Thymus (tissue), 11 donors: ENCODE results near the gene PRKACB. TPM values are rescaled to one million over a fixed set of nuclear protein-coding genes. Genes with fewer than 3 reads are reported as not detected.
A peak's percentile ranks its signal among the peaks of the same experiment; 100 is the strongest.

Source experiments
- DNase-seq, 9 donors: peaks; one replicate each; pipeline ENCODE4 v3.0.0-alpha.2; 2013; ENCODE audit warnings: low spot score in 9 of 9, low read depth in 6 of 9, missing footprints in 1 of 9
- H3K27ac ChIP-seq, 2 donors: one replicate each; pipeline ENCODE4 v1.5.1; 2013; ENCODE audit warnings: control low read depth in 1 of 2, low read depth in 1 of 2, low read length in 1 of 2, mild to moderate bottlenecking in 1 of 2, moderate library complexity in 1 of 2
- H3K27me3 ChIP-seq, 2 donors: one replicate each; pipeline ENCODE4 v1.5.1; 2013; ENCODE audit warnings: low read length in 1 of 2; ENCODE audit not compliant: control insufficient read depth in 2 of 2, insufficient read depth in 1 of 2
- H3K36me3 ChIP-seq, 2 donors: one replicate each; pipeline ENCODE4 v1.5.1; 2013; ENCODE audit warnings: low read length in 1 of 2, mild to moderate bottlenecking in 1 of 2, moderate library complexity in 1 of 2; ENCODE audit not compliant: control insufficient read depth in 2 of 2, insufficient read depth in 2 of 2
- H3K4me1 ChIP-seq, 2 donors: one replicate each; pipeline ENCODE4 v1.5.1; 2013; ENCODE audit warnings: low read length in 2 of 2; ENCODE audit not compliant: control insufficient read depth in 2 of 2, insufficient read depth in 2 of 2
- H3K4me3 ChIP-seq, 2 donors: one replicate each; pipeline ENCODE4 v1.5.1; 2013; ENCODE audit warnings: low read length in 2 of 2, control low read depth in 1 of 2, mild to moderate bottlenecking in 1 of 2
- H3K9me3 ChIP-seq, 2 donors: one replicate each; pipeline ENCODE4 v1.5.1; 2013; ENCODE audit warnings: low read length in 1 of 2, mild to moderate bottlenecking in 1 of 2; ENCODE audit not compliant: control insufficient read depth in 2 of 2, insufficient read depth in 1 of 2
- WGBS: extraction: QIAGEN DNeasy Blood & Tissue Kit; methylation state at CpG from one replicate; pipeline ENCODE4 v1.1.7; 2013; 5-methylcytosine and 5-hydroxymethylcytosine counted together
- polyA plus RNA-seq: library from polyadenylated mRNA; stranded (reverse); fragments of 200-250 nt; gene quantifications from one replicate; pipeline ENCODE4 v1.2.3, GENCODE V29; 2013
- total RNA-seq: library from RNA; stranded (reverse); fragments of 120-200 nt; gene quantifications from one replicate; pipeline ENCODE4 v1.2.4, GENCODE V29; 2013
- donor health status: healthy.

Gene PRKACB
- total and polyA plus RNA-seq, 2 donors, result 52.1 to 95.0 TPM

DNA sequence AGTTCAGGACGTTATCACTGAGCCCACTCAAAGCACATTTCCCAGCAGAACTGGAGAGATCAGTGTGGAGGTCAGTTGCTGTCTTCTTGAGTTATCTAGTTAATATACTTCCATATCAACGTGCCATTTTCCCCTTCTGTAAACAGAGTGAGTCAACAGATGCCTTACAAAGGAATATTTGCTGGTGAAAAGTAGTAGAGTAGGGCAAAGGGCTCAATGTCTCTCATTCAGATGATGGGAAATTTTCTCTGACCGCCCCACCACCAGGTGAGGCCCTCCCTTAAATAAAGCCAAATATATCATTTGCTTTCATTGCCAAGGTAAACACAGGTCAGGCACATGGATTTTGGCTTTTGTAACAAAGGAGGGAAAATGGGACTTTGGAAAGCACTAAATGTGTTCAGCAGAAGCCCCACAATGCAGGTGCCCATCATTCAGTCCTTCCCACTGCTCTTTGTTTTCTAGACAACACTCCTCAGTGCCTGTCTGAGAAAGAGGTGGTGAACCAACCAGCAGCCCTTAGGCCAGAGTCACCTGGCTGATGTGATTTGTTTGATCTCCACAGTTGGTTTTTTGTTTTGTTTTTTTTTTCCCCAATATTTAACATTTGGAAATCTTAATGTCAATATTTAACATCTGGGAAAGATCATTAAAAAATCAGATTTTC is 116.9 kb downstream of the PRKACB start:
- Histone ChIP-seq H3K4me1 (peaks cover 0 to 13% of the 10 kb centered on the region in 2 donors), H3K27ac (no peak overlapping the region), H3K36me3 (no peaks in the 10 kb centered on the region), H3K27me3 (no peaks in the 10 kb centered on the region), H3K9me3 (no peaks in the 10 kb centered on the region), H3K4me3 (no peak overlapping the region)
- WGBS, result 92% methylated on average over 3 of the region's 3 CpGs
- DNase-seq, result no peak

DNA sequence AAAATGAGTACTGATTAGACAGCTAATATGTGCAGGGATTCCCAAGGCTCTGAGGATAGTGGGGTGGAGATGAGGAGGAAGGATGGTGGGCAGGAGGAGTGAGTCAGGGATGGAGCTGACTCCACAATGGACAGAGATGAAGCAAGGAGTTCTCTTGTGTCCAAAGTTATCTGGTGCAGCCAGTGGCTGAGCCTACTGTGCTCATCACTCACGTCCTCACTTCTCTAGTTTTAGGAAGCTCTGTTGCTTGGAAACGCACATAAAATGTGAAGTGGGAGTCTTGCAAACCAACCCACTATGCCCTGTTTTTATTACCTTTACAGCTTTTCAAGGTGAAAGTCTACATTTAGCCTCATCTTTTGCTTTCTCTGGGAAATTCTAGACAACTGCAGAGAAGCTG is 120.9 kb downstream of the PRKACB start:
- 98% methylated on average over 2 of the region's 2 CpGs for WGBS

DNA sequence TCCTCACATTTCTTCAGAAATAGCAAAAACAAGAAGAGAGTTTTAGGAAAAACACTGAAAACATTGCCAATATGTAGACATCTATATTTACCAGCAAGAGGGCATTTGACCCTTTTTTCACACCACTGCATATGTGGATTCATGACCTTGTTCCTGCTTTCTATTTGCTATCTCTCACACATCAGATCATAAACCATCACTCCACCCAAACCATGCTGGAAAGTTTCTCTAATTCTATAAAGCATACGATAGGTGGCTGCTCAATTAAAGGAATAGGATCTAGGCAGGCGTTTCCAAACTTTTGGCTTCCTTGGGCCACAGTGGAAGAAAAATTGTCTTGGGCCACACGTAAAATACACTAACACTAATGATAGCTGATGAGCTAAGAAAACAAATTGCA is 121.8 kb downstream of the PRKACB start:
- H3K4me1 ChIP-seq, result peaks cover 0 to under 1% of the 10 kb centered on the region in 2 donors
- no peaks in the 10 kb centered on the region for H3K36me3 ChIP-seq
- no peak overlapping the region for H3K27ac ChIP-seq
- no peaks in the 10 kb centered on the region for H3K9me3 ChIP-seq
- 98% methylated on average over 3 of the region's 3 CpGs for WGBS
- no peak overlapping the region for H3K4me3 ChIP-seq
- H3K27me3 ChIP-seq, result no peaks in the 10 kb centered on the region
- DNase-seq, result no peak

More for the DNA sequence above, 120.9 kb downstream of the PRKACB start:
- H3K27ac ChIP-seq, result no peak overlapping the region
- H3K9me3 ChIP-seq, result no peaks in the 10 kb centered on the region
- H3K4me1 ChIP-seq, result no peaks in the 10 kb centered on the region
- H3K4me3 ChIP-seq, result no peak overlapping the region
- H3K36me3 ChIP-seq, result no peaks in the 10 kb centered on the region
- DNase-seq, result no peak
- H3K27me3 ChIP-seq, result no peaks in the 10 kb centered on the region

DNA sequence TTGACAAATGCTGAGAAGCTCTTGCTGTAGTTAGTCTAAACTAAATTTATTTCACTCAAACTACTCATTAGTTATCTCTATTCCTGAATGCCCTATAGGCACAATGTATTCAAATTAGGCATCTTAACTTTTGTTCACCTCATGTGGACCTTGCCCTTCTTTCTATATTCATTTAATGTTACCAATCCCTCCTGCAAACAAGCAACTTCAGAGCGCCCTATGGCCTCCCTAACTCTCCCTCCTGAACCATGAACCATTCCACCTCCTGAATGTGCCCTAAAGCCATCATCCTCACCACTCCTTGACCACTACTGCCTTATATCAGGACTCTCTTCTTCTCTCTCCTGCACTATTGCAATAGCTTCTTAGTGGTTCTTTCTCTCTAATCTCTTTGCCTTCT is 122.7 kb downstream of the PRKACB start:
- Histone ChIP-seq H3K27ac (no peak overlapping the region), H3K4me3 (no peak overlapping the region), H3K9me3 (no peaks in the 10 kb centered on the region), H3K27me3 (no peaks in the 10 kb centered on the region), H3K36me3 (no peaks in the 10 kb centered on the region), H3K4me1 (peaks cover 0 to 10% of the 10 kb centered on the region in 2 donors)
- WGBS, result 0% methylated on average over 1 of the region's 1 CpG
- no peak for DNase-seq

DNA sequence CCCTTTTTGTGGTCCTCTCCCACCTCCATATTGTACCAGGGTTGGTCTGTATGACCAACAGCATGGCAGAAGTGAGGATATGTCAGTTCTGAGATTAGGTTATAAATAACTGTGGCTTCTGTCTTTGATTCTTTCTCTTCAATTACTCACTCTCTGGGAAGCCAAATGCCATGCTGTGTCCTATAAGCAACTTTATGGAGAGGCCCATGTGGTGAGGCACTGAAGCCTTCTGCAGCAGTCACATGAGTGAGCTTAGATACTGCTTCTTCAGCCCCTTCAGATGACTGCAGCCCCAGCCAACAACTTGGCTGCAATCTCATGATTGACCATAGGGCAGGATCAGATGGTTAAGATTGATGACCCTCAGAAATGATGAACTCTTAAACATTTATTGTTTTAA is 123.4 kb downstream of the PRKACB start:
- H3K36me3 ChIP-seq, result no peaks in the 10 kb centered on the region
- H3K9me3 ChIP-seq, result no peaks in the 10 kb centered on the region
- no peak overlapping the region for H3K27ac ChIP-seq
- H3K27me3 ChIP-seq, result no peaks in the 10 kb centered on the region
- H3K4me3 ChIP-seq, result no peak overlapping the region
- H3K4me1 ChIP-seq, result peaks cover 0 to 12% of the 10 kb centered on the region in 2 donors
- no peak for DNase-seq

DNA sequence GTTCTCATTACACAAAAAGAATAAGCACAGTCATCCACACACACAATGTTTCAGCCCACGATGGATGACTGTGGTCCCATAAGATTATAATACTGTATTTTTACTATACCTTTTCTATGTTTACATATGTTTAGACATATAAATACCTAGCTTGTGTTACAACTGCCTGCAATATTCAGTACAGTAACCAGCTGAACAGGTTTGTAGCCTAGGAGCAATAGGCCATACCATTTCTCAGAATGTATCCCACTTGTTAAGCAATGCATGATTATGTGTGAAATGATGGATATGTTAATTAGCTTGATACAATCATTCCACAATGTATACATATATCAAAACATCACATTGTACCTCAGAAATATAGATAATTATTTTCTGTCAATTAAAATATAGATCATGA is 124.3 kb downstream of the PRKACB start:
- 97% methylated on average over 1 of the region's 1 CpG for WGBS
- no peaks in the 10 kb centered on the region for H3K36me3 ChIP-seq
- H3K9me3 ChIP-seq, result no peaks in the 10 kb centered on the region
- H3K4me1 ChIP-seq, result peaks cover 0 to 12% of the 10 kb centered on the region in 2 donors
- no peak for DNase-seq
- H3K4me3 ChIP-seq, result no peak overlapping the region
- H3K27ac ChIP-seq, result no peak overlapping the region
- no peaks in the 10 kb centered on the region for H3K27me3 ChIP-seq

DNA sequence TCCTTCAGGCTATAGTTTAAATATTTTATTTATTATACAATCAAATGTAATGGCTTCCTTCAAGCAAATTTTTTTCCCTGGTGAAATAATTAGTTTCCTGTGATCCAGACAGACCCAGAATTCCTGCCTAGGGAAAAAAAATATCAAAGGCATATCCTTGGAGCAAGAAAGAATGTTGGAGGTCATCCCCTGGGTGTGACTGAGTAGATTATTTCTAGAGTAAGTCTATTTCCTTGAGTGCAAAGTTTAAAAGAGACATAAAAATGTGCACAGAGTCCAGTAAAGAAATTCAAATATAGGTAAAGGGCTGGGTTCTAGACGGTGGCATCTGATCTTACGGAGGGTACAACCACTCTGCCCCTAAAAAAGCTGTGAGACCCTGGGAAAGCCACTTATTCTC is 125.2 kb downstream of the PRKACB start:
- DNase-seq, result no peak
- no peak overlapping the region for H3K4me3 ChIP-seq
- no peak overlapping the region for H3K27ac ChIP-seq
- no peaks in the 10 kb centered on the region for H3K9me3 ChIP-seq
- peaks cover 0 to 12% of the 10 kb centered on the region in 2 donors for H3K4me1 ChIP-seq
- WGBS, result 71% methylated on average over 2 of the region's 2 CpGs
- no peaks in the 10 kb centered on the region for H3K27me3 ChIP-seq
- H3K36me3 ChIP-seq, result no peaks in the 10 kb centered on the region

DNA sequence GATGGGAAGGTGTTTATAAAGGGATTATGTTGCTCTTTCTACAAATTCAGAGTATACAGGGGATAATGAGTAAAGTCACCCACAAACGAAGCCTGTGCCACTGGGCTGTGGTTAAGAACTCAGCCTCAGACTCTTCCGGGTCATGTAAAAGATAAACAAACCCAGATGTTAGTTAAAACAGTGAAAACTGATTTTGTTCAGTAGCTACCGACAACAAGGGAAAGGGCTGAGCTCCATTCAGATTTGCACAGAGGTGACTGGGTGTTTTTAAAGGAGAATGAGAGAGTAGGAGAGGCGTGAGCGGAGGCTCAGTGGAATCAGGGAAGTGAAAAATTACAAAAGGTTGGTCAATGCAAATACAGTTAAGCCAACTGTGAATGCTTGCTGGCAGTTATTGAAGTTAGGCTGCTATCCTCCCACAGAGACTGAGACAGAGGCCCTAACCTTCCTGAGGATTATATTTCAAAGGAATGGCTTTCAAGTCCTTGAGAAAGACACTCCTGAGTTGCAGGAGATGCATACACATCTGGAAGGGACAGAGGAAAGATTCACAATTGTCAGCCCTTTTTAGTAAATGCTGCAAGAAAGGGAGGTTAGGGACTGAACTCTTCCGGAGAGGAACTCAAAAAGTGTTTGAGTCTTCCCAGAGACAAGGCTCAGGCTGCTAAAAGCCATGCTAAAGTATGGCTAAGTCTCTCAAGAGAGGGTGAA is 127.5 kb downstream of the PRKACB start:
- peaks cover 0 to 12% of the 10 kb centered on the region in 2 donors for H3K4me1 ChIP-seq
- peak in 3 of 9 donors; percentile 11 to 43 (median 38) for DNase-seq
- H3K4me3 ChIP-seq, result no peak overlapping the region
- no peaks in the 10 kb centered on the region for H3K36me3 ChIP-seq
- WGBS, result 67% methylated on average over 6 of the region's 6 CpGs
- no peaks in the 10 kb centered on the region for H3K9me3 ChIP-seq
- H3K27ac ChIP-seq, result peak overlapping the region; percentile 64 to 65
- no peaks in the 10 kb centered on the region for H3K27me3 ChIP-seq

DNA sequence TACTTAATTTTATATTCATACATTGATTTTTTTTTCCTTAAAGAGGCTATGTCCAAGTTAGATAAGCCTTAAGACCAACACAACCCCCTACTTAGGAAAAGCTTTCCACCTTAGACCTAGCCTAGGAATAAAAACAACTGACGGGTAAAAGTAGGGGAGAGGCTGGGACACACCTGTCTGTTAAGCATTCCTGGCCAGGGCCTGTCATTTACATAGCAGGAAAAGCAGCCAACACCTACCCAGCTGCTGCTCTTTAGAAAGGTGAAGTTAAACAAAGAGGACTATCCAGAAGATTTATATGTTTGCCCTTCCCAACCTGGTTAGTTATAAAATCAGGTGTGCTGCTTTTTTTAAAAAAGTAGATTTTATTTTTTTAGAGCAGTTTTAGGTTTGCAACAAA is 128.3 kb downstream of the PRKACB start:
- DNase-seq, result no peak
- no peak overlapping the region for H3K4me3 ChIP-seq
- H3K27me3 ChIP-seq, result no peaks in the 10 kb centered on the region
- no peaks in the 10 kb centered on the region for H3K9me3 ChIP-seq
- H3K36me3 ChIP-seq, result no peaks in the 10 kb centered on the region
- no peak overlapping the region for H3K27ac ChIP-seq
- 88% methylated on average over 1 of the region's 1 CpG for WGBS
- peaks cover 0 to 12% of the 10 kb centered on the region in 2 donors for H3K4me1 ChIP-seq
